Common myeloid progenitor, CD34-positive (primary cell): Measurements from ENCODE around the gene TTC23.

ENCODE experiments used
- CTCF ChIA-PET: fragments of 350-600 bp; sonication (Branson Sonifier 250); formaldehyde crosslinking; loops from one replicate; lab custom pipeline; 2021; ENCODE audit warnings: antibody characterized with exemption; lab: Charles Lee
- POLR2A ChIA-PET: fragments of 350-600 bp; sonication (Branson Sonifier 250); formaldehyde crosslinking; loops from one replicate; lab custom pipeline; 2021; ENCODE audit warnings: antibody characterized with exemption; lab: Charles Lee
- DNase-seq, 3 donors: peaks; one replicate each; pipeline versions ENCODE4 v3.0.0 to v3.0.0-alpha.2; 2013
- H3K27ac ChIP-seq, 2 experiments: 1 replicate in 1 of 2; 2 replicates in 1 of 2; pipeline ENCODE4 v1.7.0; 2013; ENCODE audit warnings: inconsistent platforms in 2 of 2, low read length in 2 of 2, mild to moderate bottlenecking in 2 of 2, low read depth in 1 of 2, moderate library complexity in 1 of 2; ENCODE audit not compliant: severe bottlenecking in 2 of 2, insufficient read depth in 1 of 2, poor library complexity in 1 of 2
- H3K27me3 ChIP-seq, 5 experiments: replicated peaks in 2 of 5; 1 replicate in 3 of 5; 2 replicates in 2 of 5; pipeline versions ENCODE4 v1.6.1 to v1.7.0; 2013; ENCODE audit warnings: low read length in 4 of 5, mild to moderate bottlenecking in 2 of 5, moderate library complexity in 2 of 5, inconsistent platforms in 1 of 5; ENCODE audit not compliant: insufficient read depth in 5 of 5, control insufficient read depth in 4 of 5
- H3K36me3 ChIP-seq, 4 experiments: 1 replicate in 2 of 4; 2 replicates in 2 of 4; pipeline versions ENCODE4 v1.6.1 to v1.7.0; 2013; ENCODE audit warnings: low read length in 3 of 4, control low read depth in 1 of 4, mild to moderate bottlenecking in 1 of 4; ENCODE audit not compliant: control insufficient read depth in 4 of 4, insufficient read depth in 4 of 4
- H3K4me1 ChIP-seq, 4 experiments: 1 replicate in 3 of 4; 2 replicates in 1 of 4; pipeline versions ENCODE4 v1.6.1 to v1.7.1; 2013; ENCODE audit warnings: low read length in 3 of 4, mild to moderate bottlenecking in 3 of 4, control low read depth in 1 of 4, inconsistent platforms in 1 of 4, moderate library complexity in 1 of 4; ENCODE audit not compliant: control insufficient read depth in 4 of 4, insufficient read depth in 4 of 4; ENCODE audit errors: control extremely low read depth in 1 of 4
- H3K4me3 ChIP-seq, 7 experiments: 1 replicate in 4 of 7; 2 replicates in 3 of 7; pipeline versions ENCODE4 v1.5.1 to v1.7.0; 2013; ENCODE audit warnings: mild to moderate bottlenecking in 7 of 7, low read length in 6 of 7, moderate library complexity in 6 of 7, inconsistent platforms in 2 of 7, low read depth in 2 of 7, control low read depth in 1 of 7; ENCODE audit not compliant: insufficient read depth in 4 of 7, control insufficient read depth in 1 of 7; ENCODE audit errors: extremely low read depth in 1 of 7
- H3K9me3 ChIP-seq, 5 experiments: 1 replicate in 4 of 5; 2 replicates in 1 of 5; pipeline versions ENCODE4 v1.6.1 to v1.7.1; 2013; ENCODE audit warnings: low read length in 4 of 5, mild to moderate bottlenecking in 2 of 5, inconsistent platforms in 1 of 5, low read depth in 1 of 5, moderate library complexity in 1 of 5; ENCODE audit not compliant: control insufficient read depth in 4 of 5, insufficient read depth in 2 of 5; ENCODE audit errors: control extremely low read depth in 1 of 5
- WGBS: methylation state at CpG from one replicate; pipeline ENCODE4 v1.1.5; 2013; ENCODE audit not compliant: insufficient coverage; 5-methylcytosine and 5-hydroxymethylcytosine counted together

Gene TTC23

DNA sequence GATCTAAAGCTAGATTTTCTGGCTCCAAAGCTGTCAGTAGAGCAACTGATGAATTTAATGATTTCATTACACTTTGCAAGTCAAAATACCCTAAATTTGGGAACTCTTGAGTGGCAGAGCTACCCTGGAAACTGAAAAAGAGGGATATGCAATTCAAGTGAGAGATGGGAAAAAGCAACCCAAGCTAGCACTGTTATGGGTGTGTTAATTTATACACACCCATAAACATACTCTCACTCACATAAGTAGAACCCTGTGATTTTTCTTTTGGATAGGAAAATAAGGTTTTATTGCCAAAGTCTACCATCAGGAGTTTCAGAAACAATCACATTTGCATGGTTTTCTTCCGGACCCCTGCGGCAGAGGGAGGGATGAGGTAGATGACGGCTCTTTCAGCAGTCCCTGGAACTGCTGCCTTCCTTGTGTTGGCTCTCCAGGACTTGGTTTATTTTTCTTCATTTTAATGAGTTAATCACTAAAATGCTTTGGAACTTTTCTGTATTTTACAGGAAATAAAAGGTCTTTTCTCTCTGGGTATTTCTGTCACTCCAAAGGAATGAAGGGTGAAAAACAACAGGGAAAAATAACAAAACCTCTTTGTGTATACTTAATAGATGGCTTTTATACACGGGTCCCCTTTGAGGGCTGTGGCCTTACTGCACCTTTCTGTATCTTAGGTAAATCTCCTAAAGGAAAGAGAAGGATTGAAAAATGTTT lies 63.8 kb downstream of the TTC23 start:
- no peak overlapping the region for H3K4me3 ChIP-seq
- ChIA-PET POLR2A (no interaction called here), CTCF (interaction anchor here (0.8 kb wide), 1 partner anchor 84 kb away, joined by 3 read pairs; no protein-coding TSS in a partner anchor)
- H3K9me3 ChIP-seq: no peaks in the 10 kb centered on the region
- H3K27ac ChIP-seq: no peak overlapping the region
- H3K36me3 ChIP-seq: no peaks in the 10 kb centered on the region
- no peaks in the 10 kb centered on the region for H3K4me1 ChIP-seq
- H3K27me3 ChIP-seq: no peaks in the 10 kb centered on the region
- WGBS: 100% methylated on average over 2 of the region's 4 CpGs
- DNase-seq: no peak

DNA sequence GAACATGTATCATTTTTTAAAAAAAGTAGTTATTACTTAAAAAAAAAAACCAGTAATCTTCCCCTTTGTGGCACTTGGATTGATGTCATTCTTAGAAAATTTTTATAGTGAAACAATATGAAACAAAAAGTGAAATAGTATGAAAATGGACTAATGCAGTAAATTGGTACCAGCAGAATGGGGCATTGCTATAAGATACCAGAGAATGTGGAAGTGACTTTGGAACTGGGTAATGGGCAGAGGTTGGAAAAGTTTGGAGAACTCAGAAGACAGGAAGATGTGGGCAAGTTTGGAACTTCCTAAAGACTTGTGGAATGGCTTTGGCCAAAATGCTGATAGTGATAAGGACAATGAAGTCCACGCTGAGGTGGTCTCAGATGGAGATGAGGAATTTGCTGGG lies 66.6 kb downstream of the TTC23 start:
- ChIA-PET POLR2A (interaction anchor here (0.6 kb wide), 2 partner anchors 36 to 489 kb away, joined by 3 read pairs; no protein-coding TSS in a partner anchor), CTCF (no interaction called here)
- WGBS: 100% methylated on average over 1 of the region's 1 CpG
- H3K27me3 ChIP-seq: no peaks in the 10 kb centered on the region
- no peak overlapping the region for H3K4me3 ChIP-seq
- no peak for DNase-seq
- no peaks in the 10 kb centered on the region for H3K4me1 ChIP-seq
- H3K36me3 ChIP-seq: no peaks in the 10 kb centered on the region
- H3K27ac ChIP-seq: no peak overlapping the region
- no peaks in the 10 kb centered on the region for H3K9me3 ChIP-seq

GRCh38 chr15:99181545-99181971 lies 67.8 kb downstream of the TTC23 start:
- WGBS: 67% methylated on average over 4 of the region's 4 CpGs
- H3K4me1 ChIP-seq: no peaks in the 10 kb centered on the region

GRCh38 chr15:99180964-99181306 lies 68.4 kb downstream of the TTC23 start:
- Histone ChIP-seq H3K36me3 (no peaks in the 10 kb centered on the region), H3K4me1 (no peaks in the 10 kb centered on the region), H3K9me3 (no peaks in the 10 kb centered on the region), H3K4me3 (no peak overlapping the region), H3K27me3 (no peaks in the 10 kb centered on the region), H3K27ac (no peak overlapping the region)
- 100% methylated on average over 1 of the region's 2 CpGs for WGBS
- ChIA-PET POLR2A (no interaction called here), CTCF (no interaction called here)
- no peak for DNase-seq

More at GRCh38 chr15:99181545-99181971, 67.8 kb downstream of the TTC23 start:
- POLR2A ChIA-PET: no interaction called here
- CTCF ChIA-PET: no interaction called here
- no peak for DNase-seq
- Histone ChIP-seq H3K27ac (no peak overlapping the region), H3K36me3 (no peaks in the 10 kb centered on the region), H3K4me3 (no peak overlapping the region), H3K27me3 (no peaks in the 10 kb centered on the region), H3K9me3 (no peaks in the 10 kb centered on the region)

- ChIA-PET POLR2A (no interaction called here), CTCF (no interaction called here)
- no peaks in the 10 kb centered on the region for H3K4me1 ChIP-seq
- 95% methylated on average over 2 of the region's 3 CpGs for WGBS
- H3K27me3 ChIP-seq: no peaks in the 10 kb centered on the region
- H3K4me3 ChIP-seq: no peak overlapping the region
- H3K36me3 ChIP-seq: no peaks in the 10 kb centered on the region
- no peaks in the 10 kb centered on the region for H3K9me3 ChIP-seq
- no peak overlapping the region for H3K27ac ChIP-seq
- no peak for DNase-seq
These were observed 69.1 kb downstream of the TTC23 start for GRCh38 chr15:99180086-99180963.

DNA sequence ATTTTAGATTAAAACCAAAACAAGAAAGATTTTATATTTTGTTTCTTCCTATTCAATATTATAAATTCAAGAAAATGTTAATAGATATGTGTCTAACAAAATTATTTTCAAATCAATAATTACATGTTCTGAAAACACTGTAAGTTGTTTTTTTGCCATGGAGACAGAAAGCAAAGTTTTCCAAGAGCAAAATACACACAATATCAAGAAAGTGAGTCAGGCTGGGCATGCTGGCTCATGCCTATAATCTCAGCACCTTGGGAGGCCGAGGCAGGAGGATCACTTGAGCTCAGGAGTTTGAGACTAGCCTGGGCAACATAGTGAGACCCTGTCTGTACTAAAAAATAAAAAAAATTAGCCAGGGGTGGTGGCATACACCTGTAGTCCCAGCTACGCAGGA lies 71.7 kb downstream of the TTC23 start:
- no peak overlapping the region for H3K27ac ChIP-seq
- 100% methylated on average over 1 of the region's 2 CpGs for WGBS
- H3K27me3 ChIP-seq: no peaks in the 10 kb centered on the region
- H3K9me3 ChIP-seq: no peaks in the 10 kb centered on the region
- CTCF ChIA-PET: interaction anchor here (1.5 to 2.1 kb wide), 2 partner anchors 18 to 36 kb away, joined by 3 to 6 read pairs; no protein-coding TSS in a partner anchor
- no peaks in the 10 kb centered on the region for H3K36me3 ChIP-seq
- DNase-seq: no peak
- H3K4me1 ChIP-seq: no peaks in the 10 kb centered on the region
- H3K4me3 ChIP-seq: no peak overlapping the region
- POLR2A ChIA-PET: no interaction called here

DNA sequence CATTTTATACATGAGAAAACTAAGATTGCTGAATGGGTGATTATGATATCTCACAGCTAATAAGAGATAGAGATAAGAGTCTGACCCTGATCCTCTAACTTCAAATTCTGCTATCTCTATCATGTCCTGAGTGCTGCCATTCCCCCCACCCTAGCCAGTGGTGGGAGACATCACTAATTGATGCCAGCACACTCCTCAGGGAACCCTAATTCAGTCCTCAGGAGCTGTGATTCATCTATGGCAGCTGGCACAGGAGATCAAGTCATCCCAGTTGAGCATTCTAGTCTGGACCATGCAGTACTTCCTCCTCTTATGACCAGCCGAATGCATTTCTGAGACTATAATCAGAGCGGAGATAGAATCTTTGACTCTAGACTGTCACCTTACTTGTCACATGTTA lies 72.6 kb downstream of the TTC23 start:
- H3K27ac ChIP-seq: no peak overlapping the region
- 86% methylated on average over 1 of the region's 2 CpGs for WGBS
- no peak overlapping the region for H3K4me3 ChIP-seq
- no peaks in the 10 kb centered on the region for H3K36me3 ChIP-seq
- DNase-seq: no peak
- H3K27me3 ChIP-seq: no peaks in the 10 kb centered on the region
- H3K4me1 ChIP-seq: no peaks in the 10 kb centered on the region
- ChIA-PET CTCF (interaction anchor here (1.5 to 2.1 kb wide), 2 partner anchors 17 to 36 kb away, joined by 3 to 6 read pairs; no protein-coding TSS in a partner anchor), POLR2A (no interaction called here)
- H3K9me3 ChIP-seq: no peaks in the 10 kb centered on the region
